ENCODE measurements around the gene USP50. TPM values are rescaled to one million over a fixed set of nuclear protein-coding genes. Genes with fewer than 3 reads are reported as not detected.
"Not testable (repeated sequence)": the region's sequence is repeated elsewhere in the genome, so short reads cannot be mapped to it uniquely, and the experiment has no call there.

The USP50 gene
- total RNA-seq, 1 donor from 2014 or later, result not detected

DNA sequence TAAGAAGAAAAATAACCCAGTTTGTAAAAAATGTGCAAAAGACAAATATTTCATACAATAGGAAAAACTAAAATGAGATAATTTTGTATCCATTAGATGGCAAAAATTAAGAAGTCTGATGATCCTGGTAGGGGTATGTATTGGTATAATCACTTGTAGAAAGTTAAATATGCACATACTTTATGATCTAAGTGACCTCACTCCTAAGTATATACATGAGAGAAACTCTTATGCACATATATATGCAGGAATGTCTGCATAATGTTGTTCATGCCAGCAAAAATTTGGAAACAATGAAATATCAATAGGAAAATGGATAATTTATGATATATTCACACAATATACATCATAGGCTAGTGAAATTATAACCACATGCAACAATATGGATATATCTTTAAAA is 33.5 kb downstream of the USP50 start:
- DNase-seq (ENCODE audit: low read depth), result no peak
- no peak overlapping the region for H3K4me3 ChIP-seq (ENCODE audit: low read depth, low read length)
- TF ChIP-seq, protein P1, sequence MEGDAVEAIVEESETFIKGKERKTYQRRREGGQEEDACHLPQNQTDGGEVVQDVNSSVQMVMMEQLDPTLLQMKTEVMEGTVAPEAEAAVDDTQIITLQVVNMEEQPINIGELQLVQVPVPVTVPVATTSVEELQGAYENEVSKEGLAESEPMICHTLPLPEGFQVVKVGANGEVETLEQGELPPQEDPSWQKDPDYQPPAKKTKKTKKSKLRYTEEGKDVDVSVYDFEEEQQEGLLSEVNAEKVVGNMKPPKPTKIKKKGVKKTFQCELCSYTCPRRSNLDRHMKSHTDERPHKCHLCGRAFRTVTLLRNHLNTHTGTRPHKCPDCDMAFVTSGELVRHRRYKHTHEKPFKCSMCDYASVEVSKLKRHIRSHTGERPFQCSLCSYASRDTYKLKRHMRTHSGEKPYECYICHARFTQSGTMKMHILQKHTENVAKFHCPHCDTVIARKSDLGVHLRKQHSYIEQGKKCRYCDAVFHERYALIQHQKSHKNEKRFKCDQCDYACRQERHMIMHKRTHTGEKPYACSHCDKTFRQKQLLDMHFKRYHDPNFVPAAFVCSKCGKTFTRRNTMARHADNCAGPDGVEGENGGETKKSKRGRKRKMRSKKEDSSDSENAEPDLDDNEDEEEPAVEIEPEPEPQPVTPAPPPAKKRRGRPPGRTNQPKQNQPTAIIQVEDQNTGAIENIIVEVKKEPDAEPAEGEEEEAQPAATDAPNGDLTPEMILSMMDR (conservative IDR thresholded peaks at IDR 0.05; ENCODE audit: low read depth, low read length), result no peak

DNA sequence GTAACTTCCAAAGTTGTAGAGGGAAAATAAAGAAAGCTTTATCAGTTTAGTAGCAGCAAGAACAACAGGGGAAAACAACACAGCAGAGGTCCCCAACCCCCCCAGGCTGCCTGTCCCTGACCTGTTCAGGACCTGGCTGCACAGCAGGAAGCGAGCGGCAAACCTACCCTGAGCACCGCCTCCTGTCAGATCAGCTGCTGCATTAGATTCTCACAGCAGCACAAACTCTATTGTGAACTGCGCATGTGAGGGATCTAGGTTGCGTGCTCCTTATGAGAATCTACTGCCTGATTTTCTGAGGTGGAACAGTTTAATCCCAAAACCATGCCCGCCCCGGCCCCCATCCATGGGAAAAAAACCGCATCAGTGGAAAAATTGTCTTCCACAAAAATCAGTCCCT is 40.3 kb downstream of the USP50 start:
- TF ChIP-seq, protein P1 (conservative IDR thresholded peaks at IDR 0.05; ENCODE audit: low read depth, low read length), result no peak
- no peak for DNase-seq (ENCODE audit: low read depth)
- no peak overlapping the region for H3K4me3 ChIP-seq (ENCODE audit: low read depth, low read length)

DNA sequence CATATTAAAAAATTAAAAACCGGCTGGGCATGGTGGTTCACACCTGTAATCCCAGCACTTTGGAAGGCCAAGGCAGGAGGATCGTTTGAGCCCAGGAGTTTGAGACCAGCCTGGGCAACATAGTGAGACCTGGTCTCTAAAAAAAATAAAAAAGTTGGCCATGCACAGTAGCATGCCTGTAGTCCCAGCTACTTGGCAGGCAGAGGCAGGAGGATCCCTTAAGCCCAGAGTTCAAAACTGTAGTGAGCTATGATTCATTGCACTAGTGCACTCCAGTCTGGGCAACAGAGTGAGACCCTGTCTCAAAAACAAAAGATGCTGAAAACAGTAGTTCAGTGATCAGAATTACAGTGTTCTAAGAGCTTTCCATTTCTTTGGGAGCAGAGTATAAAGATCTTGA is 40.8 kb downstream of the USP50 start:
- DNase-seq (ENCODE audit: low read depth); H3K4me3 ChIP-seq (ENCODE audit: low read depth, low read length): not testable (repeated sequence)

DNA sequence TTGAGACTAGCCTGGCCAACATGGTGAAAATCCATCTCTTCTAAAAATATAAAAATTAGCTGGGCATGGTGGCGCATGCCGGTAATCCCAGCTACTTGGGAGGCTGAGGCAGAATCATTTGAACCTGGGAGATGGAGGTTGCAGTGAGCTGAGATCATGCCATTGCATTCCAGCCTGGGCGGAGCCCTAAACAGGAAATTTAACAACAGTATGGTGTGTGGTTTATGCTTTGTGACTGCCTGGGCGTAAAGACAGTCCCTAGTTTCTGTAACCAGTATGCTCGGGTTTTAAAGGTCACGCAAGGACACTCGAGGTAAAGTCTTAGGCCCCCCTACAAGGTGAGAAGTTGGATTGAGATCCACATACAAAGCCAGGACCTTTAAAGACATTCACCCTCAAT is 43.3 kb downstream of the USP50 start:
- no peak for DNase-seq (ENCODE audit: low read depth)
- H3K4me3 ChIP-seq (ENCODE audit: low read depth, low read length), result no peak overlapping the region
- TF ChIP-seq, protein P1 (conservative IDR thresholded peaks at IDR 0.05; ENCODE audit: low read depth, low read length), result no peak

DNA sequence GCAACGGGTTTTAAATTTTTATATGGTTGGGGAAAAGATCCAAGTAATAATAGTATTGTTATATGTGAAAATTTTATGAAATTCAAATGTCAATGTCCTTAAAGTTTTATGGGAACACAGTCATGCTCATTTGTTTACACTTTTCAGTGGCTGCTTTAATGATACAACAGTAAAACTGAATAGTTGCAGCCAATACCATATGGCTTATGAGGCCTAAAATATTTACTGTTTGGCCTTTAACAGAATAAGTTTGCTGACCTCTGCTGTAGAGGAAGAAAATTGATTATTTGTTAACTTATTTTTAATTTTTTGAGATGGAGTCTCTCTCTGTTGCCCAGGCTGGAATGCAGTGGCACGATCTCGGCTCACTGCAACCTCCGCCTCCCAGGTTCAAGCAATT is 44.7 kb downstream of the USP50 start:
- DNase-seq (ENCODE audit: low read depth), result no peak
- H3K4me3 ChIP-seq (ENCODE audit: low read depth, low read length), result no peak overlapping the region
- TF ChIP-seq, protein P1 (conservative IDR thresholded peaks at IDR 0.05; ENCODE audit: low read depth, low read length), result no peak

DNA sequence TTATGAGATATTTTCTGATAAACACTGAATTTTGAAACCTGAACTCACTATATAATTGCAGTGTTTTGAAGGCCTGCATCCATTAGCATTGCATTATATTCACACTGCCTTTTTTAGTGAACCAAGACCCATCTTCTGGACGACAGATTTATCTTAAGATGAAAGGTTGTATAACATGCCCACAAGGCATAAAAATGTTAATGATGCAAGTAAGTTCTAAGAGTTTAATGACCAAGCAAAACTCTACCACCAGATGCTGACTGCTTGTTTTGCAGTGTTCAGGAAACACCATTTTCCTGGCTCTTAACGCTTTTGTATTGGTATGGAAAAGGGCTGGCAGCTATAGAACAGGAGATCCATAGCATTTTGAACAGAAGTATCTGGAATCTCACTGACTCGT is 46.1 kb downstream of the USP50 start:
- no peak for DNase-seq (ENCODE audit: low read depth)
- H3K4me3 ChIP-seq (ENCODE audit: low read depth, low read length), result no peak overlapping the region

DNA sequence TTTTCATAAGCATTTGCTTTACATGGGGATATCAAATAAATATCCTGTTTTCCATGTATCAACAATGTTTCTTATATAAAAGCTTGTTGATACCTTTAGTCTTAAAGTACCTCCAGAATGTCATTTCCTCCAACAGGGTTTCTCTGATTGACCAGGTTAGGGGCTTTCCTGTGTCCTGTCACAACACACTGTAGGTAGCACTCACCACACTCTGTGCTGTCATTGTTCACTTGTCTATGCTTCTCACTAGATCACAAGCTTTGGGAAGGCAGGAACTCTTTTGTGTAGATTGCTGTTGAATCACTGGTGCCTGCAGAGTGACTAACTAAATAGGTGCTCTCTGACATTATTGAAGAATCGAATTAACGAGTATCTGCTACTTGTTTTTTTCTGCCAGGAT is 49.8 kb downstream of the USP50 start:
- no peak overlapping the region for H3K4me3 ChIP-seq (ENCODE audit: low read depth, low read length)
- no peak for DNase-seq (ENCODE audit: low read depth)
- TF ChIP-seq, protein P1 (conservative IDR thresholded peaks at IDR 0.05; ENCODE audit: low read depth, low read length), result no peak

More for the DNA sequence above, 46.1 kb downstream of the USP50 start:
- TF ChIP-seq, protein P1 (conservative IDR thresholded peaks at IDR 0.05; ENCODE audit: low read depth, low read length), result no peak

DNA sequence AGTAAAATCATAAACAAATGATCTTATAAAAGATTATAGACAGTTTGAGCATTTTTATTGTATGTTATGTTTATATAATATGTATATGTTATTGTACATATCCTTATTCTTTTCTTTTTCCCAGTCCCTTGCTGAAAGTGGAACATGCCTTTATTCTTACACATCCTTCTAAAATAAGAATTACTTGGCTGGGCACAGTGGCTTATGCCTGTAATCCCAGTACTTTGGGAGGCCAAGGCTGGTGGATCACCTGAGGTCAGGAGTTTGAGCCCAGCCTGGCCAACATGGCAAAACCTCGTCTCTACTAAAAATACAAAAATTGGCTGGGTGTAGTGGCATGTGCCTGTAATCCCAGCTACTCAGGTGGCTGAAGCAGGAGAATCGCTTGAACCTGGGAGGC is 51.9 kb downstream of the USP50 start:
- DNase-seq (ENCODE audit: low read depth); H3K4me3 ChIP-seq (ENCODE audit: low read depth, low read length): not testable (repeated sequence)
